GM10248 (cell line): Measurements from ENCODE around the gene RSBN1L.

Source experiments
- CTCF ChIA-PET: fragments of 300-600 bp; sonication (Branson Sonifier 250); formaldehyde crosslinking; extraction: SDS; loops from one replicate; lab custom pipeline; 2021; ENCODE audit warnings: antibody characterized with exemption; lab: Yijun Ruan, JAX
- POLR2A ChIA-PET: fragments of 350-650 bp; sonication (Branson Sonifier 250); formaldehyde crosslinking; extraction: SDS; loops from one replicate; lab custom pipeline; 2020; ENCODE audit warnings: antibody characterized with exemption; lab: Yijun Ruan, JAX
- DNase-seq: peaks from one replicate; pipeline ENCODE4 v3.0.0; 2012; ENCODE audit errors: extremely low spot score
- CTCF ChIP-seq: IDR thresholded peaks from 2 replicates; pipeline ENCODE4 v1.5.1; 2012; ENCODE audit warnings: mild to moderate bottlenecking, low read depth; ENCODE audit errors: extremely low read depth, missing control alignments, control extremely low read depth

RSBN1L gene

DNA sequence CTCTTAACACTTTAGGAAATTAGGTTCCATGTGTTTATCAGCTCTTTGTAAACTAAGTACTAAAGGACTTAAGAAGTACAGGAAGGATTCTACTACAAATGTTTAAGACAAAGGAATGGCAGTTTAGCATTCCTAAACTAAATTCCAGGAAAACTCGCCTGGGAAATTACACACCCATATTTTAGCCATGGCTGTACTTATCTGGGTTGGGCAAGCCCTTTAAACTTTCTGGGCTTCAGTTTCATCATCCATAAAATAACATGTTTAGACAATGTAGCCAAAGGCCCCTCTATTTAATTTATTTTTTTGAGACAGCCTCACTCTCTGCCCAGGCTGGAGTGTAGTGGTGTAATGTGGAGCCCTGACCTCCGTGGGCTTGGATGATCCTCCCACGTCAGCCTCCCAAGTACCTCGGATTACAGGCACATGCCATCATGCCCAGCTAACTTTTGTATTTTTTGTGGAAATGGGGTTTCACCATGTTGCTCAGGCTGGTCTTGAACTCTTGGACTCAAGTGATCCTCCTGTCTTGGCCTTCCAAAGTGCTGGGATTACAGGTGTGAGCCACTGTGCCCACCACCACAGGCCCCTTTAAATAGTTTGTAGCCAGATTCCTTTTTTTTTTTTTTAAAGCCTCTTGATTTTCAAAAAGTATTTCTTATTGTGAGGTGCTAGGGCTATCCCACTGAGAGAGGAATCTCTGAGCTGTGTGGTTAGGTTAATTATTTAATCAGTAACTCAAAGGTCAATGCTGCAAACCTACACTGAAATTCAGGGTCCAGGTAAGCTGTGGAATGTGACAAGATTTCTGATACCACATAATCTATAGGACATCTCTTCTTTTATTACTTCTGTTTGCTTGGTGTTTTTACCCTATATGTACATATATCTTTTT lies 69.9 kb downstream of the RSBN1L start:
- CTCF ChIA-PET, result interaction anchor here (3.9 kb wide), 1 partner anchor 115 kb away, joined by 25 read pairs; no protein-coding TSS in a partner anchor
- POLR2A ChIA-PET, result no interaction called here
- no peak for TF ChIP-seq CTCF
- no peak for DNase-seq

DNA sequence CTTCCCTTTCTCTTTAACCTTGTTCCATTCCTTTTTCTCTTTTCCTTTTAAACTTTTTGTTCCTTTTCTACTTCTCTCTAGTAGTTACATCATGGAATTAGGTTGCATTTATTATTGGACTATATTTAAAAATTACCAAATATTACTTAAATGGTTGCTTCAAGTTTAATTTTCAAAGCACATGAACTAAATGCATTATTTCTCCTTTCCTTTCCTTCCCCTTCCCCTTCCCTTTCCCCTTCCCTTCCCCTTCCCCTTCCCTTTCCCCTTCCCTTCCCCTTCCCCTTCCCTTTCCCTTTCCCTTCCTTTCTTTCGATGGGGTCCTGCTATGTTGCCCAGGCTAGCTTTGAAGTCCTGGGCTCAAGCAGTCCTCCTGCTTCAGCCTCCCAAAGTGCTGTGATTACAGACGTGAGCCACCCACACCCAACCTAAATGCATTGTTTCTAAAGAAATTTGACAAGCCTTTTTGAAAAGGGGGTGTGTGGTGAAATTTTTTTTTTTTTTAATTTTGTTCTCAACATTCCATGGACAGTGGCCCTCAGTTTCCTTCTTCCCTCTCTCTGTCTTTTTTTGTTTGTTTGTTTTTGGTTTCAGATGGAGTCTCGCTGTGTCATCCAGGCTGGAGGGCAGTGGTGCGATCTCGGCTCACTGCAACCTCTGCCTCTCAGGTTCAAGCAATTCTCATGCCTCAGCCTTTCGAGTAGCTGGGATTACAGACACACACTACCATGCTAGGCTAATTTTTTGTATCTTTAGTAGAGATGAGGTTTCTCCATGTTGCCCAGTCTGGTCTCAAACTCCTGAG lies 70.7 kb downstream of the RSBN1L start:
- no peak for DNase-seq
- CTCF ChIA-PET, result interaction anchor here (3.9 kb wide), 1 partner anchor 116 kb away, joined by 25 read pairs; no protein-coding TSS in a partner anchor
- POLR2A ChIA-PET, result no interaction called here
- no peak for TF ChIP-seq CTCF

- no peak for TF ChIP-seq CTCF
- ChIA-PET POLR2A (no interaction called here), CTCF (interaction anchor here (0.9 to 1.9 kb wide), 2 partner anchors 9 to 10 kb away, joined by 3 to 6 read pairs; no protein-coding TSS in a partner anchor)
- no peak for DNase-seq
Observed at GRCh38 chr7:77770316-77770715, 74.1 kb downstream of the RSBN1L start.

GRCh38 chr7:77771901-77772300 lies 75.6 kb downstream of the RSBN1L start:
- TF ChIP-seq CTCF, result no peak
- POLR2A ChIA-PET, result no interaction called here
- CTCF ChIA-PET, result no interaction called here
- no peak for DNase-seq

DNA sequence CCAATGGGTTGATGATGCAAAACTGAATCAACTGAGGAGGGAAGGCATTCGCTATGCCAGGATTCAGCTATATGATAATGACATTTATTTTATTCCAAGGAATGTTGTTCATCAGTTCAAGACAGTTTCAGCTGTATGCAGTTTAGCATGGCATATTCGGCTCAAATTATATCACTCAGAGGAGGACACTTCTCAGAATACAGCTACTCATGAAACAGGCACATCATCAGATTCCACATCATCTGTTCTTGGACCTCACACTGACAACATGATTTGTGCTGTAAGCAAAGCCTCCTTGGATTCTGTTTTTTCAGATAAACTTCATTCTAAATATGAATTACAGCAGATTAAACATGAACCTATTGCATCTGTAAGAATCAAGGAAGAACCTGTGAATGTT lies 82.3 kb downstream of the RSBN1L start:
- ChIA-PET CTCF (interaction anchor here (1.5 to 1.6 kb wide), 2 partner anchors 10 to 19 kb away, joined by 4 to 5 read pairs; no protein-coding TSS in a partner anchor), POLR2A (no interaction called here)
- TF ChIP-seq CTCF, result no peak
- no peak for DNase-seq

DNA sequence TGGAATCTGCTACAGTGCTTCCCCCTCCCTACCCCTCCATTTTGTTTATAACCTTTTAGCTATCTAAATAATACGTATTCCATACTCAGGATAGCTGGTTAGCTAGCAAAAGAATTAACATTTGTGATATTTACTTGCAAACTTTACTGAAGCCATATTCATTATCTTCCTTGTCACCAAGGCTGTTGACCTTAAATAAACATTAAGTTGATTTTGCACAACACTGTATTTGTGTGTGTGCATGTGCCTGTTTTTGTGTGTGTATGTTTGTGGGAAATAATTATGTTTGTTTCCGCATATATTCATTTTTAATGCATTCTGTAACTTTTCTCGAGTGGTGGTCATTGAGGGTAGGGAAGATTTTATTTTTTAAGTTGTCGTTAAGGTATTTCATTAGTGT lies 86.1 kb downstream of the RSBN1L start:
- DNase-seq, result no peak
- ChIA-PET CTCF (interaction anchor here (1.9 kb wide), 1 partner anchor 10 kb away, joined by 6 read pairs; no protein-coding TSS in a partner anchor), POLR2A (no interaction called here)
- no peak for TF ChIP-seq CTCF
